ENCODE results near the gene FAM78B.

Gene FAM78B

GRCh38 chr1:166032572-166033371 lies 134.0 kb downstream of the FAM78B start:
- TF ChIP-seq NFIC (IDR thresholded peaks at IDR 0.05) (peak; percentile 64; the same call in 1 of the 2 replicates), USF1 (IDR thresholded peaks at IDR 0.05) (no peak)

DNA sequence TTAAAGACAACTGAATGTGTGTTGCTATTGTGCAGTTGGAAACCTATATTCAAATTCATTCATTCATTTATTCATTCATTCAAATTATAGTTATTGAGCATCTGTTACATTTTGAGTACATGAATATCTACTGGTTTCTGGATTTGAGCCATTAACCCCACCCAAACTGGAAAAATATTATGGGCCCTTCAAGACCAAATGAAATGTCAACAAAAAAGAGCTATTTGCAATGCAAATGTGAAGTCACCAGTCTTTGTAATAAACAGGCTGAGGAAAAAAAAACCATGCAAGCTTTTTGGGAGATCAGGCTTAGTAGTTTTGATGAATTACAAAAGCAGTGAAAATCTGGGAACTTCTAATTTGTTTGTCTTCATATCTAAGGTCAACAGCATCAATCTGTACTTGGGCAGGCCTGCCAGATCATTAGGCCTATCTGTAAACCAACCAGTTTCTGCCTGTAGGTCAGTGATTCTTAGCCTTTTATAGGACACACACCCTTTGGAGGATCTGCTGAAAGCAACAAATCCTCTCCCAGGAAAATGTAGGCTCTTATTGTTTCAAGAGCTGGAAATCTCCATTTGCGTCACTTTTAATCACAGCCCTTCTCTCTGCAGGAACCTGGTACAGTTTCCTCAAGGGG lies 134.7 kb downstream of the FAM78B start:
- TF ChIP-seq ZBTB7A (IDR thresholded peaks at IDR 0.05; ENCODE audit: low read depth) (no peak), CEBPB (IDR thresholded peaks at IDR 0.05) (no peak), YY1 (IDR thresholded peaks at IDR 0.05; ENCODE audit: low read depth) (no peak), MAX (IDR thresholded peaks at IDR 0.05) (no peak), CREB1 (IDR thresholded peaks at IDR 0.05; ENCODE audit: low read depth) (no peak), NFIC (IDR thresholded peaks at IDR 0.05) (no peak), RAD21 (IDR thresholded peaks at IDR 0.05; ENCODE audit: low read depth) (no peak)

DNA sequence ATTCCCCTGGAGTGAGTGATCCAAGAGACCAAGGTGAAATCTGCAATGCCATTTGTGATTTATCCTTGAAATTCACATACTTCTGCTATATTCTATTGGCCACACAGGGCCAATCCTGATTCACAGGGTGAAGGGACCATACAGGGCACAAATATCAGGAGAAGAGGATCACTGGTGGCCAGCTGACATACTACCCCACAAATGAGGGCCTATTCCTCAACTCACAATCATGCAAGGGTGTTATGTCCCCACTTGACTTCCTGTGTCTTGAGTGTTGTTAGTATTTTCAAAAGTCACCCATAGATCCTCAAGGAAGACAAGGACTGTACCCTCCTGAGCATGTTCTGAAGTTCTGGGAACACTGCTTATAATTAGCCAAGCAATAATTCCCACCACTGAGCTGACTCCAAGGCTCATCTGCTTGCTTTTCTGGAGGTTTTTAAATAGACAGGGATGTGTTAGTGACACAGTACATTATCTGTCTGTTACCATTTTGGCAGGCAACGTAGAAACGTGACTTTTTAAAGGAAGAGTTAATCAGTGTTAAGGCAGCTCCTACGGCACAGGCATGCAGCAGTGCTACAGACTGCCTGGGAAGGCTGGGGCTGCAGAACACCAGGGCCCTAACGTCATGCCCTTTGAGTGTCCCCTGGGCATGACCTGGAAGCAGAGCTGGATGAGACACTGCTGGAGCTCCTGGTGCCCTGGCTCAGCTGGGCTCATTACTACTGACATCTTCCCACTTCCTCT lies 137.4 kb downstream of the FAM78B start:
- no peak for TF ChIP-seq CEBPB (IDR thresholded peaks at IDR 0.05)
- TF ChIP-seq, protein P1, sequence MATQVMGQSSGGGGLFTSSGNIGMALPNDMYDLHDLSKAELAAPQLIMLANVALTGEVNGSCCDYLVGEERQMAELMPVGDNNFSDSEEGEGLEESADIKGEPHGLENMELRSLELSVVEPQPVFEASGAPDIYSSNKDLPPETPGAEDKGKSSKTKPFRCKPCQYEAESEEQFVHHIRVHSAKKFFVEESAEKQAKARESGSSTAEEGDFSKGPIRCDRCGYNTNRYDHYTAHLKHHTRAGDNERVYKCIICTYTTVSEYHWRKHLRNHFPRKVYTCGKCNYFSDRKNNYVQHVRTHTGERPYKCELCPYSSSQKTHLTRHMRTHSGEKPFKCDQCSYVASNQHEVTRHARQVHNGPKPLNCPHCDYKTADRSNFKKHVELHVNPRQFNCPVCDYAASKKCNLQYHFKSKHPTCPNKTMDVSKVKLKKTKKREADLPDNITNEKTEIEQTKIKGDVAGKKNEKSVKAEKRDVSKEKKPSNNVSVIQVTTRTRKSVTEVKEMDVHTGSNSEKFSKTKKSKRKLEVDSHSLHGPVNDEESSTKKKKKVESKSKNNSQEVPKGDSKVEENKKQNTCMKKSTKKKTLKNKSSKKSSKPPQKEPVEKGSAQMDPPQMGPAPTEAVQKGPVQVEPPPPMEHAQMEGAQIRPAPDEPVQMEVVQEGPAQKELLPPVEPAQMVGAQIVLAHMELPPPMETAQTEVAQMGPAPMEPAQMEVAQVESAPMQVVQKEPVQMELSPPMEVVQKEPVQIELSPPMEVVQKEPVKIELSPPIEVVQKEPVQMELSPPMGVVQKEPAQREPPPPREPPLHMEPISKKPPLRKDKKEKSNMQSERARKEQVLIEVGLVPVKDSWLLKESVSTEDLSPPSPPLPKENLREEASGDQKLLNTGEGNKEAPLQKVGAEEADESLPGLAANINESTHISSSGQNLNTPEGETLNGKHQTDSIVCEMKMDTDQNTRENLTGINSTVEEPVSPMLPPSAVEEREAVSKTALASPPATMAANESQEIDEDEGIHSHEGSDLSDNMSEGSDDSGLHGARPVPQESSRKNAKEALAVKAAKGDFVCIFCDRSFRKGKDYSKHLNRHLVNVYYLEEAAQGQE (IDR thresholded peaks at IDR 0.05; ENCODE audit: low read depth) = no peak
- no peak for TF ChIP-seq TEAD4 (IDR thresholded peaks at IDR 0.05)
- no peak for TF ChIP-seq NFIC (IDR thresholded peaks at IDR 0.05)
- TF ChIP-seq EGR1 (IDR thresholded peaks at IDR 0.05) = no peak
- TF ChIP-seq MAX (IDR thresholded peaks at IDR 0.05) = no peak
- no peak for TF ChIP-seq FOXM1 (IDR thresholded peaks at IDR 0.05; ENCODE audit: borderline replicate concordance, low read depth)
- no peak for TF ChIP-seq USF1 (IDR thresholded peaks at IDR 0.05)
- TF ChIP-seq EP300 (IDR thresholded peaks at IDR 0.05; ENCODE audit: borderline replicate concordance) = no peak
- no peak for TF ChIP-seq TAF1 (IDR thresholded peaks at IDR 0.05; ENCODE audit: low read depth)

- TF ChIP-seq TAF1 (IDR thresholded peaks at IDR 0.05; ENCODE audit: low read depth) (no peak), FOXM1 (IDR thresholded peaks at IDR 0.05; ENCODE audit: borderline replicate concordance, low read depth) (no peak), TEAD4 (IDR thresholded peaks at IDR 0.05) (no peak)
- TF ChIP-seq, protein P1 (IDR thresholded peaks at IDR 0.05; ENCODE audit: low read depth) = no peak
These were observed 140.2 kb downstream of the FAM78B start for GRCh38 chr1:166026555-166026954.

DNA sequence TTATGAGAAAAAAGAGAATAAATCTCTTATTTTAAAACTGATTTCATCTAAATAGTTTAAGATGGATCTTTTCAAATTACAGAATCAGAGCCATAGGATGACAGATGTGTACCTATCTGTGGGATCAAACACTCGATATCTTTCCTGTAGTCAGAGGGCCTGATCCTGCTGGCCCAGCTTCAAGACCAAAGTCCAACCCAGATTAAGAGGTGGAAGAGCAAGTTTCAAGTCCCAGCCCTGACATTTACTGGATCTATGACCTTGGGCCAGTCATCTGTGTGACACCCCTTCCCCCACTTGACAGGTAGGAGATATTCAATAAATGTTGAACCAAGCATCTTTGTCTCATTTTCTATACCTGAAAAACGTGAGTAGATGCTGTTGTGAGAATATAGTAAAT lies 140.7 kb downstream of the FAM78B start:
- TF ChIP-seq FOXM1 (IDR thresholded peaks at IDR 0.05; ENCODE audit: borderline replicate concordance, low read depth) (no peak), CREB1 (IDR thresholded peaks at IDR 0.05; ENCODE audit: low read depth) (no peak), RAD21 (IDR thresholded peaks at IDR 0.05; ENCODE audit: low read depth) (no peak), USF1 (IDR thresholded peaks at IDR 0.05) (no peak), TCF12 (IDR thresholded peaks at IDR 0.05; ENCODE audit: low read depth) (no peak), CEBPB (IDR thresholded peaks at IDR 0.05) (no peak)

DNA sequence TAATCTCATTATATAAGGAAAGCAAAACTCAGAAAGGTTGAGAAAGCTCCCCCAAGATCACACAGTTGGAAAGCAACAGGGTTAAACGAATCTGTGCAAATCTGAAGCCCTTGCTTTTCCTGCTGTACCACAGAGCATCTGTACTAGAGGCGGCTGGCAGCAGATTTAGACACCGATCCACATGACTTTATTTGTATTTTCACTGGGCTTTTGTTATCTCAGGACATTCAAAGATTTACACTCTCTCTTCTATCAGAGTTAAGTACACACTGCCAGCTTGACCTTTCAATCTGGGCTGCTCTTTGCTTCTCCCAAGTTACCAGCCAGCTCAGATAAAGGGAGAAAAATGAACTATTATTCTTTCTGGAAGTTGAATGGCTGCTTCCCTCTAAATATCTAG lies 146.6 kb downstream of the FAM78B start:
- TF ChIP-seq FOXM1 (IDR thresholded peaks at IDR 0.05; ENCODE audit: borderline replicate concordance, low read depth) = no peak
- no peak for TF ChIP-seq RAD21 (IDR thresholded peaks at IDR 0.05; ENCODE audit: low read depth)
- TF ChIP-seq TAF1 (IDR thresholded peaks at IDR 0.05; ENCODE audit: low read depth) = no peak
- no peak for TF ChIP-seq NFIC (IDR thresholded peaks at IDR 0.05)
- no peak for TF ChIP-seq TEAD4 (IDR thresholded peaks at IDR 0.05)
- TF ChIP-seq MAX (IDR thresholded peaks at IDR 0.05) = no peak
- TF ChIP-seq CEBPB (IDR thresholded peaks at IDR 0.05) = no peak
- no peak for TF ChIP-seq ZBTB7A (IDR thresholded peaks at IDR 0.05; ENCODE audit: low read depth)
- no peak for TF ChIP-seq CREB1 (IDR thresholded peaks at IDR 0.05; ENCODE audit: low read depth)
- TF ChIP-seq EP300 (IDR thresholded peaks at IDR 0.05; ENCODE audit: borderline replicate concordance) = no peak
- TF ChIP-seq EGR1 (IDR thresholded peaks at IDR 0.05) = no peak
- TF ChIP-seq, protein P1 (IDR thresholded peaks at IDR 0.05; ENCODE audit: low read depth) = no peak

Data from Ishikawa (cell line).